ENCODE measurements around the gene RHBDL2.

DNA sequence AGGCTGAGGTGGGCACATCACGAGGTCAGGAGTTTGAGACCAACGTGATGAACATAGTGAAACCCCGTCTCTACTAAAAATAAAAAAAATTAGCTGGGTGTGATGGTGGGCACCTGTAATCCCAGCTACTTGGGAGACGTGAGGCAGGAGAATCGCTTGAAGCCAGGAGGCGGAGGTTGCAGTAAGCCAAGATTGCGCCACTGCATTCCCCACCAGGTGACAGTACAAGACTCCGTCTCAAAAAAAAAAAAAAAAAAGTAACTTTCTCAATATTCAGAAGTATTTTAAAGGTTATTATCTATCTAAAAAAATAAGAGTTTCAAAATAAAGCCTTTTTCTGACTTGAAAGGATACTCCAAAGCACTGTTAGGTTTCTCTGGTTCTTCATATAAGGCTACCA, 74.4 kb downstream of the RHBDL2 start:
- TF ChIP-seq, protein P1, sequence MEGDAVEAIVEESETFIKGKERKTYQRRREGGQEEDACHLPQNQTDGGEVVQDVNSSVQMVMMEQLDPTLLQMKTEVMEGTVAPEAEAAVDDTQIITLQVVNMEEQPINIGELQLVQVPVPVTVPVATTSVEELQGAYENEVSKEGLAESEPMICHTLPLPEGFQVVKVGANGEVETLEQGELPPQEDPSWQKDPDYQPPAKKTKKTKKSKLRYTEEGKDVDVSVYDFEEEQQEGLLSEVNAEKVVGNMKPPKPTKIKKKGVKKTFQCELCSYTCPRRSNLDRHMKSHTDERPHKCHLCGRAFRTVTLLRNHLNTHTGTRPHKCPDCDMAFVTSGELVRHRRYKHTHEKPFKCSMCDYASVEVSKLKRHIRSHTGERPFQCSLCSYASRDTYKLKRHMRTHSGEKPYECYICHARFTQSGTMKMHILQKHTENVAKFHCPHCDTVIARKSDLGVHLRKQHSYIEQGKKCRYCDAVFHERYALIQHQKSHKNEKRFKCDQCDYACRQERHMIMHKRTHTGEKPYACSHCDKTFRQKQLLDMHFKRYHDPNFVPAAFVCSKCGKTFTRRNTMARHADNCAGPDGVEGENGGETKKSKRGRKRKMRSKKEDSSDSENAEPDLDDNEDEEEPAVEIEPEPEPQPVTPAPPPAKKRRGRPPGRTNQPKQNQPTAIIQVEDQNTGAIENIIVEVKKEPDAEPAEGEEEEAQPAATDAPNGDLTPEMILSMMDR (conservative IDR thresholded peaks at IDR 0.05; ENCODE audit: low read depth in 2 of 2) = no peak
- no peak for TF ChIP-seq POLR2AphosphoS5 (IDR thresholded peaks at IDR 0.05; ENCODE audit: low read depth)
- no peak for TF ChIP-seq EZH2 (IDR thresholded peaks at IDR 0.05; ENCODE audit: low read depth, unreplicated experiment)
- TF ChIP-seq, protein P2, sequence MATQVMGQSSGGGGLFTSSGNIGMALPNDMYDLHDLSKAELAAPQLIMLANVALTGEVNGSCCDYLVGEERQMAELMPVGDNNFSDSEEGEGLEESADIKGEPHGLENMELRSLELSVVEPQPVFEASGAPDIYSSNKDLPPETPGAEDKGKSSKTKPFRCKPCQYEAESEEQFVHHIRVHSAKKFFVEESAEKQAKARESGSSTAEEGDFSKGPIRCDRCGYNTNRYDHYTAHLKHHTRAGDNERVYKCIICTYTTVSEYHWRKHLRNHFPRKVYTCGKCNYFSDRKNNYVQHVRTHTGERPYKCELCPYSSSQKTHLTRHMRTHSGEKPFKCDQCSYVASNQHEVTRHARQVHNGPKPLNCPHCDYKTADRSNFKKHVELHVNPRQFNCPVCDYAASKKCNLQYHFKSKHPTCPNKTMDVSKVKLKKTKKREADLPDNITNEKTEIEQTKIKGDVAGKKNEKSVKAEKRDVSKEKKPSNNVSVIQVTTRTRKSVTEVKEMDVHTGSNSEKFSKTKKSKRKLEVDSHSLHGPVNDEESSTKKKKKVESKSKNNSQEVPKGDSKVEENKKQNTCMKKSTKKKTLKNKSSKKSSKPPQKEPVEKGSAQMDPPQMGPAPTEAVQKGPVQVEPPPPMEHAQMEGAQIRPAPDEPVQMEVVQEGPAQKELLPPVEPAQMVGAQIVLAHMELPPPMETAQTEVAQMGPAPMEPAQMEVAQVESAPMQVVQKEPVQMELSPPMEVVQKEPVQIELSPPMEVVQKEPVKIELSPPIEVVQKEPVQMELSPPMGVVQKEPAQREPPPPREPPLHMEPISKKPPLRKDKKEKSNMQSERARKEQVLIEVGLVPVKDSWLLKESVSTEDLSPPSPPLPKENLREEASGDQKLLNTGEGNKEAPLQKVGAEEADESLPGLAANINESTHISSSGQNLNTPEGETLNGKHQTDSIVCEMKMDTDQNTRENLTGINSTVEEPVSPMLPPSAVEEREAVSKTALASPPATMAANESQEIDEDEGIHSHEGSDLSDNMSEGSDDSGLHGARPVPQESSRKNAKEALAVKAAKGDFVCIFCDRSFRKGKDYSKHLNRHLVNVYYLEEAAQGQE (IDR thresholded peaks at IDR 0.05; ENCODE audit: unreplicated experiment) = no peak
- no peak for TF ChIP-seq EZH2phosphoT487 (IDR thresholded peaks at IDR 0.05; ENCODE audit: unreplicated experiment)
- TF ChIP-seq, protein P3, sequence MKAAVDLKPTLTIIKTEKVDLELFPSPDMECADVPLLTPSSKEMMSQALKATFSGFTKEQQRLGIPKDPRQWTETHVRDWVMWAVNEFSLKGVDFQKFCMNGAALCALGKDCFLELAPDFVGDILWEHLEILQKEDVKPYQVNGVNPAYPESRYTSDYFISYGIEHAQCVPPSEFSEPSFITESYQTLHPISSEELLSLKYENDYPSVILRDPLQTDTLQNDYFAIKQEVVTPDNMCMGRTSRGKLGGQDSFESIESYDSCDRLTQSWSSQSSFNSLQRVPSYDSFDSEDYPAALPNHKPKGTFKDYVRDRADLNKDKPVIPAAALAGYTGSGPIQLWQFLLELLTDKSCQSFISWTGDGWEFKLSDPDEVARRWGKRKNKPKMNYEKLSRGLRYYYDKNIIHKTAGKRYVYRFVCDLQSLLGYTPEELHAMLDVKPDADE (IDR thresholded peaks at IDR 0.05) = no peak
- no peak for TF ChIP-seq JUNB (IDR thresholded peaks at IDR 0.05; ENCODE audit: unreplicated experiment)
